ENCODE results near the gene B4GALT3. TPM values are rescaled to one million over a fixed set of nuclear protein-coding genes. Genes with fewer than 3 reads are reported as not detected.

Gene B4GALT3
- total RNA-seq, 6 donors from 2014 or later: 12.3 to 37.1 (median 27.2) TPM

GRCh38 chr1:161164901-161165610 lies 12.3 kb downstream of the B4GALT3 start:
- no peaks in the 10 kb centered on the region for H3K27me3 ChIP-seq
- ATAC-seq (ENCODE audit: low FRiP score in 2 of 2): no peak
- DNase-seq: no peak
- peaks cover 25 to 44% (median 34%) of the 10 kb centered on the region in 4 donors for H3K4me1 ChIP-seq
- peak overlapping the region; percentile 83 to 92 (median 88) for H3K27ac ChIP-seq
- no peak for TF ChIP-seq EP300 (IDR thresholded peaks at IDR 0.05)
- no peak for TF ChIP-seq POLR2A (IDR thresholded peaks at IDR 0.05)
- TF ChIP-seq POLR2AphosphoS5 (IDR thresholded peaks at IDR 0.05): no peak
- TF ChIP-seq, protein P1, sequence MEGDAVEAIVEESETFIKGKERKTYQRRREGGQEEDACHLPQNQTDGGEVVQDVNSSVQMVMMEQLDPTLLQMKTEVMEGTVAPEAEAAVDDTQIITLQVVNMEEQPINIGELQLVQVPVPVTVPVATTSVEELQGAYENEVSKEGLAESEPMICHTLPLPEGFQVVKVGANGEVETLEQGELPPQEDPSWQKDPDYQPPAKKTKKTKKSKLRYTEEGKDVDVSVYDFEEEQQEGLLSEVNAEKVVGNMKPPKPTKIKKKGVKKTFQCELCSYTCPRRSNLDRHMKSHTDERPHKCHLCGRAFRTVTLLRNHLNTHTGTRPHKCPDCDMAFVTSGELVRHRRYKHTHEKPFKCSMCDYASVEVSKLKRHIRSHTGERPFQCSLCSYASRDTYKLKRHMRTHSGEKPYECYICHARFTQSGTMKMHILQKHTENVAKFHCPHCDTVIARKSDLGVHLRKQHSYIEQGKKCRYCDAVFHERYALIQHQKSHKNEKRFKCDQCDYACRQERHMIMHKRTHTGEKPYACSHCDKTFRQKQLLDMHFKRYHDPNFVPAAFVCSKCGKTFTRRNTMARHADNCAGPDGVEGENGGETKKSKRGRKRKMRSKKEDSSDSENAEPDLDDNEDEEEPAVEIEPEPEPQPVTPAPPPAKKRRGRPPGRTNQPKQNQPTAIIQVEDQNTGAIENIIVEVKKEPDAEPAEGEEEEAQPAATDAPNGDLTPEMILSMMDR (IDR thresholded peaks at IDR 0.05): no peak
- 62 to 69% methylated on average over 12 to 14 of the region's 14 CpGs for WGBS, 2 donors
- peaks cover 3 to 35% (median 15%) of the 10 kb centered on the region in 4 donors for H3K36me3 ChIP-seq
- peak overlapping the region in 3 of 4 donors; percentile 54 to 90 (median 62) for H3K4me3 ChIP-seq
- H3K9me3 ChIP-seq: no peaks in the 10 kb centered on the region

- no peaks in the 10 kb centered on the region for H3K9me3 ChIP-seq
- DNase-seq (no peak), ATAC-seq (ENCODE audit: low FRiP score in 2 of 2) (no peak)
- no peaks in the 10 kb centered on the region for H3K27me3 ChIP-seq
- peaks cover 3 to 25% (median 6%) of the 10 kb centered on the region in 4 donors for H3K36me3 ChIP-seq
- no peak overlapping the region for H3K27ac ChIP-seq
- TF ChIP-seq POLR2AphosphoS5 (IDR thresholded peaks at IDR 0.05): no peak
- no peak for TF ChIP-seq EP300 (IDR thresholded peaks at IDR 0.05)
- TF ChIP-seq, protein P1 (IDR thresholded peaks at IDR 0.05): no peak
- no peak for TF ChIP-seq POLR2A (IDR thresholded peaks at IDR 0.05)
- WGBS, 2 donors: 95 to 97% methylated on average over 4 to 5 of the region's 5 CpGs
- peaks cover 30 to 51% (median 38%) of the 10 kb centered on the region in 4 donors for H3K4me1 ChIP-seq
- H3K4me3 ChIP-seq: no peak overlapping the region
Measured at GRCh38 chr1:161163793-161164192, 13.5 kb downstream of the B4GALT3 start.

DNA sequence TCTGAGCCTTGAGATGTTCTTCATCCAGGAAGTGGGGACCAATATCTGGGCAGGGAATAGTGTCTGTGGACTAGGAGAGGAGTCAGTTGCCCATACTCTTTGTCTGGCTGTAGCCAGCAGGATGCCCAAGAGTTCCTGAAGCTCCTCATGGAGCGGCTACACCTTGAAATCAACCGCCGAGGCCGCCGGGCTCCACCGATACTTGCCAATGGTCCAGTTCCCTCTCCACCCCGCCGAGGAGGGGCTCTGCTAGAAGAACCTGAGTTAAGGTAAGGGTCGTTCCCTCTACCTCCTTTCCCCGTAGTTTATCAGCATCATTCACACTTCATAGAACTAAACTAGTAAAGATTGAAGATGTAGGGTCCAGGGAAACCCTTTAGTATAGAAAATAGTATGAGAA lies 14.5 kb downstream of the B4GALT3 start:
- peaks cover 32 to 56% (median 40%) of the 10 kb centered on the region in 4 donors for H3K4me1 ChIP-seq
- DNase-seq (no peak), ATAC-seq (ENCODE audit: low FRiP score in 2 of 2) (no peak)
- no peak overlapping the region for H3K4me3 ChIP-seq
- no peaks in the 10 kb centered on the region for H3K9me3 ChIP-seq
- TF ChIP-seq POLR2A (IDR thresholded peaks at IDR 0.05) (no peak), EP300 (IDR thresholded peaks at IDR 0.05) (no peak), POLR2AphosphoS5 (IDR thresholded peaks at IDR 0.05) (no peak)
- TF ChIP-seq, protein P1 (IDR thresholded peaks at IDR 0.05): no peak
- peaks cover 3 to 33% (median 8%) of the 10 kb centered on the region in 4 donors for H3K36me3 ChIP-seq
- peak overlapping the region in 1 of 4 donors; percentile 2 for H3K27ac ChIP-seq
- 91 to 96% methylated on average over 10 of the region's 10 CpGs for WGBS, 2 donors
- no peaks in the 10 kb centered on the region for H3K27me3 ChIP-seq

GRCh38 chr1:161162052-161162451 lies 15.3 kb downstream of the B4GALT3 start:
- H3K36me3 ChIP-seq: peaks cover 3 to 33% (median 12%) of the 10 kb centered on the region in 4 donors
- peaks cover 29 to 49% (median 35%) of the 10 kb centered on the region in 4 donors for H3K4me1 ChIP-seq
- no peaks in the 10 kb centered on the region for H3K27me3 ChIP-seq
- ATAC-seq (ENCODE audit: low FRiP score in 2 of 2) (no peak), DNase-seq (no peak)
- no peak overlapping the region for H3K4me3 ChIP-seq
- H3K27ac ChIP-seq: peak overlapping the region in 1 of 4 donors; percentile 2
- 76 to 77% methylated on average over 4 to 7 of the region's 7 CpGs for WGBS, 2 donors
- no peak for TF ChIP-seq EP300 (IDR thresholded peaks at IDR 0.05)
- no peak for TF ChIP-seq POLR2A (IDR thresholded peaks at IDR 0.05)
- TF ChIP-seq, protein P1 (IDR thresholded peaks at IDR 0.05): no peak
- TF ChIP-seq POLR2AphosphoS5 (IDR thresholded peaks at IDR 0.05): no peak
- no peaks in the 10 kb centered on the region for H3K9me3 ChIP-seq

Measured in upper lobe of left lung (tissue), 6 donors.